Karpas-422 (cell line): ENCODE measurements around the gene SYT10. TPM values are rescaled to one million over a fixed set of nuclear protein-coding genes. Genes with fewer than 3 reads are reported as not detected.

Experiments used
- DNase-seq: peaks from one replicate; pipeline ENCODE4 v3.0.0-alpha.2; 2015
- H2AFZ ChIP-seq: fragments of 200-600 bp; sonication (generic); 2 replicates; pipeline ENCODE4 v1.6.1; 2014; ENCODE audit warnings: antibody characterized with exemption, low read length, mixed read lengths
- H3K27ac ChIP-seq: fragments of 200-600 bp; sonication (generic); 2 replicates; pipeline ENCODE4 v1.5.1; 2014; ENCODE audit warnings: mild to moderate bottlenecking, low read length, moderate library complexity
- H3K27me3 ChIP-seq: fragments of 200-600 bp; sonication (generic); 2 replicates; pipeline ENCODE4 v1.6.1; 2014; ENCODE audit warnings: low read length, mixed read lengths
- H3K36me3 ChIP-seq: fragments of 200-600 bp; sonication (generic); 2 replicates; pipeline ENCODE4 v1.6.1; 2014; ENCODE audit warnings: low read length, mixed read lengths; ENCODE audit not compliant: insufficient read depth
- H3K4me1 ChIP-seq: fragments of 200-600 bp; sonication (generic); 2 replicates; pipeline ENCODE4 v1.6.1; 2014; ENCODE audit warnings: mild to moderate bottlenecking, low read length, mixed read lengths
- H3K4me2 ChIP-seq: fragments of 200-600 bp; sonication (generic); 2 replicates; pipeline ENCODE4 v1.6.1; 2014; ENCODE audit warnings: low read length, low read depth, mild to moderate bottlenecking; ENCODE audit not compliant: poor library complexity, severe bottlenecking
- H3K4me3 ChIP-seq: fragments of 200-600 bp; sonication (generic); 2 replicates; pipeline ENCODE4 v1.5.1; 2014; ENCODE audit warnings: mild to moderate bottlenecking, antibody characterized with exemption, low read length, mixed read lengths
- H3K79me2 ChIP-seq: fragments of 200-600 bp; sonication (generic); 2 replicates; pipeline ENCODE4 v1.6.1; 2014; ENCODE audit warnings: mild to moderate bottlenecking, low read length, mixed read lengths
- H3K9ac ChIP-seq: fragments of 200-600 bp; sonication (generic); 2 replicates; pipeline ENCODE4 v1.6.0; 2014; ENCODE audit warnings: low read length
- H3K9me2 ChIP-seq: fragments of 200-600 bp; sonication (generic), shearing (Covaris generic); replicated peaks from 2 replicates; pipeline ENCODE4 v1.6.0; 2014; ENCODE audit warnings: mild to moderate bottlenecking, low read length, moderate library complexity; ENCODE audit not compliant: insufficient read depth
- H3K9me3 ChIP-seq: fragments of 300-700, 200-600 bp; sonication (generic); 2 replicates; pipeline ENCODE4 v1.6.1; 2014; ENCODE audit warnings: low read length, mixed read lengths
- H4K20me1 ChIP-seq: fragments of 200-600 bp; sonication (generic); 2 replicates; pipeline ENCODE4 v1.6.1; 2014; ENCODE audit warnings: mild to moderate bottlenecking, antibody characterized with exemption, low read length, low read depth; ENCODE audit not compliant: insufficient read depth
- total RNA-seq: library from RNA; depleted of rRNA; stranded (reverse); fragments of >200 nt; shearing (Covaris generic); gene quantifications from 2 replicates; pipeline ENCODE4 v1.2.3, GENCODE V29; 2014; ENCODE audit warnings: low replicate concordance

The SYT10 gene
- total RNA-seq, 1 experiment from 2014 or later, result not detected

GRCh38 chr12:33330940-33331339, 108.7 kb downstream of the SYT10 start:
- no peak for DNase-seq
- H3K4me1 ChIP-seq, result no peaks in the 10 kb centered on the region
- no peaks in the 10 kb centered on the region for H4K20me1 ChIP-seq
- no peak overlapping the region for H3K9ac ChIP-seq
- H3K4me3 ChIP-seq, result no peak overlapping the region
- H3K27me3 ChIP-seq, result no peaks in the 10 kb centered on the region
- no peaks in the 10 kb centered on the region for H3K36me3 ChIP-seq
- peaks cover 4% of the 10 kb centered on the region for H3K9me3 ChIP-seq
- H3K4me2 ChIP-seq, result no peak overlapping the region
- no peak overlapping the region for H3K27ac ChIP-seq
- no peaks in the 10 kb centered on the region for H3K79me2 ChIP-seq
- no peaks in the 10 kb centered on the region for H3K9me2 ChIP-seq
- no peak overlapping the region for H2AFZ ChIP-seq
